GM18951 (cell line): Measurements from ENCODE around the gene LRRC57.

Source experiments
- POLR2A ChIP-seq: IDR thresholded peaks from 4 replicates; pipeline ENCODE4 v1.6.1; 2011; ENCODE audit warnings: mild to moderate bottlenecking; ENCODE audit not compliant: insufficient read length, insufficient read depth; ENCODE audit errors: extremely low read depth
- in situ Hi-C: fragments of 300-500 bp; cut with MboI; formaldehyde crosslinking; loops from one replicate; pipeline ENCODE4 v1.12.0; 2022; ENCODE audit warnings: low sequenced_read_pairs, mixed read lengths, inconsistent platforms; ENCODE audit not compliant: unreplicated experiment

The LRRC57 gene

GRCh38 chr15:42490671-42491538, 57.7 kb downstream of the LRRC57 start, which contains the start of gene ZNF106:
ZNF106 (minus strand) TSS chr15:42491141; CDS start chr15:42472289, 18,852 bp downstream.
- TF ChIP-seq POLR2A = peak; percentile 93
- in situ Hi-C loops = no loop called here

DNA sequence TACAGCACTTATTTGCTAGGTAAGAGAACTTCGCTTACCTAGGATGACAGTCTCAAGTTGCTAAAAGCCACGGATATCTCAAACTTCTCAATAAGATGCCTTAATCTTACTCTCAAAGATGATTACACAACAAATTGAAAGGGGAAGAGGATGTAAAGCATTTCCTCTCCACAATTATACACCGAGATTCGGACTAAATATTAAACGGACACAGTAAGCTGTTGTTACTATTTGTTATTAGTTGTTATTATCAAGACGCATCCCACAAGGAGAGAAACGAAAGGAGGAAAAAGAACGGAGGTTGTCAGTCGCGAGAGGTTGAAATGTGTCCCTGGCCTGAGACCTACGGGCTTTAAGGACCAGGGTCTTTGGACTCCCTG, 58.3 kb downstream of the LRRC57 start:
- in situ Hi-C loops = no loop called here
- TF ChIP-seq POLR2A = no peak
